ENCODE measurements around the gene PCGF3.

GRCh38 chr4:761739-762138 is 56.1 kb downstream of the PCGF3 start:
- no peak for TF ChIP-seq POLR2A (IDR thresholded peaks at IDR 0.05)
- TF ChIP-seq CTCF (IDR thresholded peaks at IDR 0.05) = no peak

All from tibial nerve (tissue), 3 donors.